ENCODE data around the gene RACGAP1.

GRCh38 chr12:50006754-50007442 lies 18.4 kb downstream of the RACGAP1 start:
- TF ChIP-seq CTCF (IDR thresholded peaks at IDR 0.05; ENCODE audit: insufficient read depth, low read length) (no peak), POLR2AphosphoS5 (IDR thresholded peaks at IDR 0.05; ENCODE audit: low read depth) (no peak), REST (IDR thresholded peaks at IDR 0.05; ENCODE audit: insufficient replicate concordance, low read depth) (no peak), GABPA (IDR thresholded peaks at IDR 0.05; ENCODE audit: low read depth) (no peak)

All from HL-60 (cell line).